ENCODE data around the gene RNU5D-1.

Gene RNU5D-1

DNA sequence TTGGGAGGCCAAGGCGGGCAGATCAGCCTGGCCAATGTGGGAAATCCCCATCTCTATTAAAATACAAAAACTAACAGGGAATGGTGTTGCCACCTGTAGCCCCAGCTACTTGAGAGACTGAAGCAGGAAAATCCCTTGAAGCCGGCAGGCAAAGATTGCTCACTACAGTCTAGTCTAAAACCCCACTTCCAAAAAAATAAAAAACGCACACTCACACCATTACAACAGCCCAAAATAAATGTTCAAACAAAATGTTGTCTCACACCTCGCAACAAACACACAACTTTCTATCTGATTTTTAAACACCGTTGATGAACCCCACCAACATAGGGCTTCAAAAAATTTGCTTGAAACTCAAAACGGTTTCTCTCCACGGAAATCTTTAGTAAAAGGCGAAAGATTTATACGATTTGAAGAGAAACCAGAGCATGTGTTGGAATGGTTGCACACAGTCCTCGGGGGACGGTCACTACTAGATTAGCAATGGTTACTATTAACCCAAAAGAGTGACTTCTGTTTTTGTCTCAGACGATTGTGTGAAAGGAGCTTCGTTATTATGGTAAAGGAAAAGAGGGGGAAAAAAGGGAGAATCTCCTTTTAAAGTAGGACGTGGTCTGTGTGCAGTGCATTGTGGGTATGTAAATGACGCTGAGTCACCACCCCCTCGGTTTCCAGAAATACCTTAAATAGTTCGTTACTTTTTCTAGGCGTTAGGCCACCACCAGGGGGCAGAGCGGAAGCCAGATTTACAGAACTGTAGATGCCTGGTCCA lies at the start of gene RNU5D-1:
RNU5D-1 (minus strand) TSS at position 430 of the 772 bp plus-strand sequence.
- peak; percentile 96 for DNase-seq (ENCODE audit: low read depth)
- TF ChIP-seq, protein P1, sequence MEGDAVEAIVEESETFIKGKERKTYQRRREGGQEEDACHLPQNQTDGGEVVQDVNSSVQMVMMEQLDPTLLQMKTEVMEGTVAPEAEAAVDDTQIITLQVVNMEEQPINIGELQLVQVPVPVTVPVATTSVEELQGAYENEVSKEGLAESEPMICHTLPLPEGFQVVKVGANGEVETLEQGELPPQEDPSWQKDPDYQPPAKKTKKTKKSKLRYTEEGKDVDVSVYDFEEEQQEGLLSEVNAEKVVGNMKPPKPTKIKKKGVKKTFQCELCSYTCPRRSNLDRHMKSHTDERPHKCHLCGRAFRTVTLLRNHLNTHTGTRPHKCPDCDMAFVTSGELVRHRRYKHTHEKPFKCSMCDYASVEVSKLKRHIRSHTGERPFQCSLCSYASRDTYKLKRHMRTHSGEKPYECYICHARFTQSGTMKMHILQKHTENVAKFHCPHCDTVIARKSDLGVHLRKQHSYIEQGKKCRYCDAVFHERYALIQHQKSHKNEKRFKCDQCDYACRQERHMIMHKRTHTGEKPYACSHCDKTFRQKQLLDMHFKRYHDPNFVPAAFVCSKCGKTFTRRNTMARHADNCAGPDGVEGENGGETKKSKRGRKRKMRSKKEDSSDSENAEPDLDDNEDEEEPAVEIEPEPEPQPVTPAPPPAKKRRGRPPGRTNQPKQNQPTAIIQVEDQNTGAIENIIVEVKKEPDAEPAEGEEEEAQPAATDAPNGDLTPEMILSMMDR (IDR thresholded peaks at IDR 0.05; ENCODE audit: low read depth, low read length), result peak; percentile 82
- TF ChIP-seq POLR2A (IDR thresholded peaks at IDR 0.05; ENCODE audit: extremely low read depth, insufficient read length), result peak; percentile 98
- TF ChIP-seq MYC (IDR thresholded peaks at IDR 0.05; ENCODE audit: low read depth, low read length), result peak; percentile 9; the same call in 1 of the 2 replicates
- TF ChIP-seq, protein P2, sequence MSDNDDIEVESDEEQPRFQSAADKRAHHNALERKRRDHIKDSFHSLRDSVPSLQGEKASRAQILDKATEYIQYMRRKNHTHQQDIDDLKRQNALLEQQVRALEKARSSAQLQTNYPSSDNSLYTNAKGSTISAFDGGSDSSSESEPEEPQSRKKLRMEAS (IDR thresholded peaks at IDR 0.05; ENCODE audit: low read depth, low read length), result no peak
- H3K4me3 ChIP-seq (ENCODE audit: low read depth, low read length), result peak within 1 kb of the TSS; percentile 40

DNA sequence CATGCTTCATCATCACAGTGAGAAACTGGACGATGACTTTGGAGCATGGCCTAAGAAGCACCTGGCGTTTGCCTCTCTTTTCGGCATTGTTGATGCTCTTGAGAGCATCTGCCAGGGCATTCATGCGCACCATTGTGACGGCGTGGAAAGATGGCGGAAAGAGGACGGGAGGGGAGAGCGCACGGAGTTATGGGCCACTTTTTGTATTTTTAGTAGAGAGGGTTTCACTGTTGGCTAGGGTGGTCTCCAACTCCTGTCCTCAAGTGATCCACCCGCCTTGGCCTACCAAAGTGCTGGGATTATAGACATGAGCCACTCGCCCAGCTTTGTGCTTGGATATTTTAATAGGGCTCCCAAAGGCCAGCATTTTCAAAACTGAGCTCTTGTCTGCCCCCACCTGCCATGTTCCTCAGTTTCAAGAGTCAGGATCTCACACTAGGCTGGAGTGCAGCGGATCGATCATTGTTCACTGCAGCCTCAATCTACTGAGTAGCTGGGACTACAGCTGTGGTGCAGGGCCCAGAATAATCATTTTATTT lies 49.7 kb upstream of the RNU5D-1 start:
- DNase-seq (ENCODE audit: low read depth), result peak; percentile 25
- TF ChIP-seq, protein P2 (IDR thresholded peaks at IDR 0.05; ENCODE audit: low read depth, low read length), result no peak
- TF ChIP-seq POLR2A (IDR thresholded peaks at IDR 0.05; ENCODE audit: extremely low read depth, insufficient read length) (no peak), MYC (IDR thresholded peaks at IDR 0.05; ENCODE audit: low read depth, low read length) (no peak)
- TF ChIP-seq, protein P1 (IDR thresholded peaks at IDR 0.05; ENCODE audit: low read depth, low read length), result no peak
- H3K4me3 ChIP-seq (ENCODE audit: low read depth, low read length), result no peak overlapping the region

DNA sequence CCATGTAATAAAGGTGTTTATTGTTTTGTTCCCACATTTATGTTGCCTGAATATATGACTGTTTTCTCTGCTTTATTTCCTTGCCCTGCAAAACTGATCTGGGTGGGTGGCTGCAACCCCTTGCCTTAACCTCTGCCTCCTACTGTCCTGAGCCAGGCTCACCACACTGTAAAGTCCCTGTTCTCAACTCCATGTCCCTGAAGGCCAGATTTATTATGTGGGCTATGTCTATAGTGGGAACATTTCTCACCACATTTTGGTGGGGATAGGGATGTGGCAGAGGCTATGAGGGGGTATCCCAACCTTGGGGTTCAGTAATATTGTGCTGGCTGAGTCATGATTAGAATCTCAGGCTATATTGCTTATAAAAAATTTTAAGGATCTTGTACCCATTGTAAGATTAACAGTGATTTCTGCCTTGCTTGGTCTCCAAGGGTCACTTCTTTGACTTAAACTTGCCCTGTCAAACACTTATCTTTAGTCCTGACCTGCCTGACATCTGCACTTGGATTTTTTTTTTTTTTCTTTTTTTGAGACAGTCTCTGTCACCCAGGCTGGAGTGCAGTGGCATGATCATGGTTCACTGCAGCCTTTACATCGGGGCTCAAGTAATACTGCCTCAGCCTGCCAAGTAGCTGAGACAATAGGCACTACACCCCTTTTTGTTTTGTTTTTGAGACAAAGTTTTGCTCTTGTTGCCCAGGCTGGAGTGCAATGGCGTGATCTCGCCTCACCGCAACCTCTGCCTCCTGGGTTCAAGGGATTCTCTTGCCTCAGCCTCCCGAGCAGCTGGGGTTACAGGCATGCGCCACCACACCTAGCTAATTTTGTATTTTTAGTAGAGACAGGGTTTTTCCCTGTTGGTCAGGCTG lies 48.0 kb upstream of the RNU5D-1 start:
- H3K4me3 ChIP-seq (ENCODE audit: low read depth, low read length), result peak overlapping the region; percentile 69
- TF ChIP-seq, protein P2 (IDR thresholded peaks at IDR 0.05; ENCODE audit: low read depth, low read length), result no peak
- TF ChIP-seq POLR2A (IDR thresholded peaks at IDR 0.05; ENCODE audit: extremely low read depth, insufficient read length) (no peak), MYC (IDR thresholded peaks at IDR 0.05; ENCODE audit: low read depth, low read length) (no peak)
- TF ChIP-seq, protein P1 (IDR thresholded peaks at IDR 0.05; ENCODE audit: low read depth, low read length), result no peak
- DNase-seq (ENCODE audit: low read depth), result no peak

DNA sequence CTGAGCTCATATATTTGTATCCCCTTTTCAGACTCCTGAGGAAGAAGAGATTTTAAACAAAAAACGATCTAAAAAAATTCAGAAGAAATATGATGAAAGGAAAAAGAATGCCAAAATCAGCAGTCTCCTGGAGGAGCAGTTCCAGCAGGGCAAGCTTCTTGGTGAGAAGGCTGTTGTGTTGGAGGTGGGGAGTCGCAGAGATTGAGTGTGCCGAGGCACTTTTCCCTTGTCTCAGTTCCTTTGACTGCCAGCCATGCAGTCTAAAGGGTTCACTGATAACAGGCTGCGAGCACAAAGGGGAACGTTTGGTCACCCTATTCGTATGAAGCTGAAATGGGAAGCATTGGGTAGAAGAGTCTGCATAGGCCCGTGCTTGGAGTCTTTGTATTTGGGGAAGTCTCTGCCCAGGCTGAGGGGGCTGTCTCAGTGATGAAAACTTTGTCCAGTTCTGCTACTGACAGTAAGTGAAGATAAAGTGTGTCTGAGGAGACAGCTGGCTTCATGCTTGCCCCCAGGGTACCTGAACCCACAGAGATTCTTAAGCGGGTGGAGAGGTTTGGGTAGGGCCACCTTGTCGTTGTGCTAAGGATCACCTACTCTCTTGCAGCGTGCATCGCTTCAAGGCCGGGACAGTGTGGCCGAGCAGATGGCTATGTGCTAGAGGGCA lies 47.1 kb upstream of the RNU5D-1 start:
- TF ChIP-seq POLR2A (IDR thresholded peaks at IDR 0.05; ENCODE audit: extremely low read depth, insufficient read length) (no peak), MYC (IDR thresholded peaks at IDR 0.05; ENCODE audit: low read depth, low read length) (no peak)
- TF ChIP-seq, protein P2 (IDR thresholded peaks at IDR 0.05; ENCODE audit: low read depth, low read length), result no peak
- TF ChIP-seq, protein P1 (IDR thresholded peaks at IDR 0.05; ENCODE audit: low read depth, low read length), result no peak
- DNase-seq (ENCODE audit: low read depth), result peak; percentile 36
- peak overlapping the region; percentile 69 for H3K4me3 ChIP-seq (ENCODE audit: low read depth, low read length)

DNA sequence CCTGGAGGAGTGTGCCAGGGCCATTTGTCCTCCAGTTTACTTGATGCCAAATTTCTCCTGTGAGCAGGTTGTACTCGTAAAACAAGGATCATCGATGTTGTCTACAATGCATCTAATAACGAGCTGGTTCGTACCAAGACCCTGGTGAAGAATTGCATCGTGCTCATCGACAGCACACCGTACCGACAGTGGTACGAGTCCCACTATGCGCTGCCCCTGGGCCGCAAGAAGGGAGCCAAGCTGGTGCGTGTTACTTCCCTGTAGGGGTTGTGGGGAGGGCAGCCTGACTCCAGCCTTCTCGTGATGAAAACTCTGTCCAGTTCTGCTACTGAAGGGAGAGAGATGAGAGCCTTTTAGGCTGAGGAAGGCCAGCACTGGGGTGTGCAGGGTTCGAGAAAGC lies 46.6 kb upstream of the RNU5D-1 start:
- DNase-seq (ENCODE audit: low read depth), result no peak
- H3K4me3 ChIP-seq (ENCODE audit: low read depth, low read length), result peak overlapping the region; percentile 69
- TF ChIP-seq POLR2A (IDR thresholded peaks at IDR 0.05; ENCODE audit: extremely low read depth, insufficient read length) (no peak), MYC (IDR thresholded peaks at IDR 0.05; ENCODE audit: low read depth, low read length) (no peak)
- TF ChIP-seq, protein P1 (IDR thresholded peaks at IDR 0.05; ENCODE audit: low read depth, low read length), result no peak
- TF ChIP-seq, protein P2 (IDR thresholded peaks at IDR 0.05; ENCODE audit: low read depth, low read length), result no peak

All from NB4 (cell line).